Activated naive CD4-positive, alpha-beta T cell treated with anti-CD3 and anti-CD28 coated beads for 36 hours (primary cell): ENCODE results near the gene HS3ST4. TPM values are rescaled to one million over a fixed set of nuclear protein-coding genes. Genes with fewer than 3 reads are reported as not detected.

Experiments
- CTCF ChIA-PET: fragments of 350-600 bp; sonication (Branson Sonifier 250); formaldehyde crosslinking; loops from one replicate; lab custom pipeline; 2021; ENCODE audit warnings: antibody characterized with exemption; lab: Charles Lee
- DNase-seq: peaks from one replicate; pipeline ENCODE4 v3.0.0-alpha.2; 2020
- H3K27ac Mint-ChIP-seq: one replicate; pipeline ENCODE4 v1.8.0; 2021; ENCODE audit warnings: mild to moderate bottlenecking, mixed read lengths
- H3K27me3 Mint-ChIP-seq: one replicate; pipeline ENCODE4 v1.8.0; 2021; ENCODE audit warnings: low read depth, mixed read lengths
- H3K36me3 Mint-ChIP-seq: one replicate; pipeline ENCODE4 v1.8.0; 2021; ENCODE audit warnings: low read depth, mixed read lengths
- H3K4me1 Mint-ChIP-seq: one replicate; pipeline ENCODE4 v1.8.0; 2021; ENCODE audit warnings: low read depth, mixed read lengths
- H3K4me3 Mint-ChIP-seq: one replicate; pipeline ENCODE4 v1.8.0; 2021; ENCODE audit warnings: mild to moderate bottlenecking, moderate library complexity, mixed read lengths
- H3K9me3 Mint-ChIP-seq: one replicate; pipeline ENCODE4 v1.8.0; 2021; ENCODE audit warnings: mixed read lengths
- intact Hi-C: fragments of 100-400 bp; cut with micrococcal nuclease; formaldehyde crosslinking; loops from one replicate; pipeline ENCODE4 v1.15.1; 2023
- microRNA-seq: library from miRNA; unstranded; fragments of <30 nt; microRNA quantifications from one replicate; pipeline ENCODE4 v1.2.0, GENCODE V29; 2022; ENCODE audit warnings: borderline microRNAs expressed, borderline replicate concordance
- total RNA-seq, 2 experiments: library from RNA; stranded (reverse); gene quantifications; one replicate each; pipeline ENCODE4 v1.2.3, GENCODE V29; 2021

HS3ST4 gene
- total RNA-seq, 2 experiments from 2014 or later: not detected

- intact Hi-C loops: no loop called here
- H3K9me3 Mint-ChIP-seq: no peaks in the 10 kb centered on the region
- CTCF ChIA-PET: no interaction called here
Measured at GRCh38 chr16:26157319-26157718, 465.6 kb downstream of the HS3ST4 start.

GRCh38 chr16:26158142-26158759, 466.5 kb downstream of the HS3ST4 start:
- Mint-ChIP-seq H3K4me3 (no peak overlapping the region), H3K9me3 (no peaks in the 10 kb centered on the region), H3K27me3 (peaks cover 2% of the 10 kb centered on the region), H3K4me1 (no peaks in the 10 kb centered on the region), H3K36me3 (no peaks in the 10 kb centered on the region), H3K27ac (no peak overlapping the region)
- CTCF ChIA-PET: no interaction called here
- intact Hi-C loops: no loop called here
- no peak for DNase-seq

More at GRCh38 chr16:26157319-26157718, 465.6 kb downstream of the HS3ST4 start:
- H3K27me3 Mint-ChIP-seq: peaks cover 2% of the 10 kb centered on the region
- no peak for DNase-seq
- no peak overlapping the region for H3K4me3 Mint-ChIP-seq
- H3K36me3 Mint-ChIP-seq: no peaks in the 10 kb centered on the region
- H3K27ac Mint-ChIP-seq: no peak overlapping the region
- no peaks in the 10 kb centered on the region for H3K4me1 Mint-ChIP-seq

- CTCF ChIA-PET: no interaction called here
- Mint-ChIP-seq H3K27me3 (peaks cover 6% of the 10 kb centered on the region), H3K9me3 (no peaks in the 10 kb centered on the region), H3K4me3 (no peak overlapping the region), H3K36me3 (no peaks in the 10 kb centered on the region), H3K27ac (no peak overlapping the region), H3K4me1 (no peaks in the 10 kb centered on the region)
- DNase-seq: no peak
- intact Hi-C loops: no loop called here
Measured at GRCh38 chr16:26161461-26162180, 469.9 kb downstream of the HS3ST4 start.

- Mint-ChIP-seq H3K4me3 (no peak overlapping the region), H3K9me3 (no peaks in the 10 kb centered on the region), H3K36me3 (no peaks in the 10 kb centered on the region), H3K4me1 (no peaks in the 10 kb centered on the region), H3K27me3 (peaks cover 31% of the 10 kb centered on the region), H3K27ac (no peak overlapping the region)
- CTCF ChIA-PET: no interaction called here
- no peak for DNase-seq
- intact Hi-C loops: no loop called here
Measured at GRCh38 chr16:26169473-26169872, 477.7 kb downstream of the HS3ST4 start.

- no peak for DNase-seq
- peaks cover 21% of the 10 kb centered on the region for H3K27me3 Mint-ChIP-seq
- H3K4me3 Mint-ChIP-seq: no peak overlapping the region
- H3K36me3 Mint-ChIP-seq: no peaks in the 10 kb centered on the region
- H3K27ac Mint-ChIP-seq: no peak overlapping the region
- no peaks in the 10 kb centered on the region for H3K4me1 Mint-ChIP-seq
- CTCF ChIA-PET: no interaction called here
- intact Hi-C loops: no loop called here
- H3K9me3 Mint-ChIP-seq: no peaks in the 10 kb centered on the region
Measured at GRCh38 chr16:26175944-26176343, 484.2 kb downstream of the HS3ST4 start.

GRCh38 chr16:26177438-26177837, 485.7 kb downstream of the HS3ST4 start:
- H3K4me3 Mint-ChIP-seq: no peak overlapping the region
- intact Hi-C loops: no loop called here
- H3K4me1 Mint-ChIP-seq: no peaks in the 10 kb centered on the region
- no peaks in the 10 kb centered on the region for H3K36me3 Mint-ChIP-seq
- peaks cover 16% of the 10 kb centered on the region for H3K27me3 Mint-ChIP-seq
- no peak for DNase-seq
- H3K27ac Mint-ChIP-seq: no peak overlapping the region
- H3K9me3 Mint-ChIP-seq: no peaks in the 10 kb centered on the region
- CTCF ChIA-PET: no interaction called here

GRCh38 chr16:26178298-26178697, 486.5 kb downstream of the HS3ST4 start:
- Mint-ChIP-seq H3K4me1 (no peaks in the 10 kb centered on the region), H3K9me3 (no peaks in the 10 kb centered on the region), H3K36me3 (no peaks in the 10 kb centered on the region), H3K27me3 (peaks cover 13% of the 10 kb centered on the region), H3K4me3 (no peak overlapping the region), H3K27ac (no peak overlapping the region)
- DNase-seq: no peak
- intact Hi-C loops: no loop called here
- CTCF ChIA-PET: no interaction called here

GRCh38 chr16:26186091-26186615, 494.4 kb downstream of the HS3ST4 start:
- DNase-seq: no peak
- Mint-ChIP-seq H3K36me3 (no peaks in the 10 kb centered on the region), H3K27me3 (peaks cover 21% of the 10 kb centered on the region), H3K27ac (no peak overlapping the region), H3K9me3 (no peaks in the 10 kb centered on the region), H3K4me3 (no peak overlapping the region), H3K4me1 (no peaks in the 10 kb centered on the region)
- CTCF ChIA-PET: no interaction called here
- intact Hi-C loops: no loop called here

Small RNAs within 50 kb of the gene (microRNA-seq; reads per million reads assigned to microRNA genes)
- not detected for gene MIR548W
